ENCODE data around the gene RERGL. TPM values are rescaled to one million over a fixed set of nuclear protein-coding genes. Genes with fewer than 3 reads are reported as not detected.
"Not testable (repeated sequence)": the region's sequence is repeated elsewhere in the genome, so short reads cannot be mapped to it uniquely, and the experiment has no call there.

Gene RERGL
- total RNA-seq, 1 donor from 2014 or later: not detected

DNA sequence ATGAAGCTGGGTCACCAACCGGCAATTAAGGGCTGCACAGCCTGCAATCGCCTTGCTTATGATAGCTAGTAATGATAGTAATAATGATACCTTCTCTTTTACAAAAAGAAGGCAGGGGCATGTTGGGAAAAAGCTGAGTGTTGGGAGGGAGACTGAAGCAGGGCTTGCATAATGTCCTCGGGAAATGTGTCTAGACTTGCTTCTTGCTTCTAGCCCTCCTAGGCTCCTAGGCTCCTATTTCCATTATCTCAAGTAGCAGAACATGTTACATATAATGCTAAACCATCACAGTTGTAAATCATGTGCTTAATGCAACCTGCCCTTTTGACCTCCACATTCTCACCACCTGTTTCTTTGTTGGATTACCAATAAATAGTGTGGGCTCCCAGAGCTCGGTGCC, 18.7 kb downstream of the RERGL start:
- Histone ChIP-seq H3K79me2 (ENCODE audit: insufficient read depth, low read length) (no peaks in the 10 kb centered on the region), H3K27me3 (ENCODE audit: insufficient read depth, low read length) (no peaks in the 10 kb centered on the region), H4K20me1 (ENCODE audit: insufficient read depth, low read length) (no peaks in the 10 kb centered on the region), H2AFZ (ENCODE audit: low read depth, low read length) (no peak overlapping the region), H3K4me1 (ENCODE audit: insufficient read depth, low read length) (no peaks in the 10 kb centered on the region), H3K27ac (ENCODE audit: low read depth, low read length) (no peak overlapping the region), H3K9me3 (ENCODE audit: insufficient read depth, low read depth, low read length) (no peaks in the 10 kb centered on the region), H3K4me3 (ENCODE audit: insufficient read depth, low read depth, low read length) (no peak overlapping the region), H3K9ac (ENCODE audit: low read length) (no peak overlapping the region), H3K4me2 (ENCODE audit: low read length) (no peak overlapping the region), H3K36me3 (ENCODE audit: insufficient read depth, low read length) (no peaks in the 10 kb centered on the region)
- Mint-ChIP-seq H3K4me1 (ENCODE audit: low read depth, unreplicated experiment) (no peaks in the 10 kb centered on the region), H3K27ac (ENCODE audit: unreplicated experiment) (no peak overlapping the region), H3K36me3 (ENCODE audit: low read depth, unreplicated experiment) (no peaks in the 10 kb centered on the region), H3K9me3 (ENCODE audit: unreplicated experiment) (peaks cover 5% of the 10 kb centered on the region), H3K27me3 (ENCODE audit: low read depth, unreplicated experiment) (no peaks in the 10 kb centered on the region), H3K4me3 (ENCODE audit: unreplicated experiment) (no peak overlapping the region)
- TF ChIP-seq, protein P1, sequence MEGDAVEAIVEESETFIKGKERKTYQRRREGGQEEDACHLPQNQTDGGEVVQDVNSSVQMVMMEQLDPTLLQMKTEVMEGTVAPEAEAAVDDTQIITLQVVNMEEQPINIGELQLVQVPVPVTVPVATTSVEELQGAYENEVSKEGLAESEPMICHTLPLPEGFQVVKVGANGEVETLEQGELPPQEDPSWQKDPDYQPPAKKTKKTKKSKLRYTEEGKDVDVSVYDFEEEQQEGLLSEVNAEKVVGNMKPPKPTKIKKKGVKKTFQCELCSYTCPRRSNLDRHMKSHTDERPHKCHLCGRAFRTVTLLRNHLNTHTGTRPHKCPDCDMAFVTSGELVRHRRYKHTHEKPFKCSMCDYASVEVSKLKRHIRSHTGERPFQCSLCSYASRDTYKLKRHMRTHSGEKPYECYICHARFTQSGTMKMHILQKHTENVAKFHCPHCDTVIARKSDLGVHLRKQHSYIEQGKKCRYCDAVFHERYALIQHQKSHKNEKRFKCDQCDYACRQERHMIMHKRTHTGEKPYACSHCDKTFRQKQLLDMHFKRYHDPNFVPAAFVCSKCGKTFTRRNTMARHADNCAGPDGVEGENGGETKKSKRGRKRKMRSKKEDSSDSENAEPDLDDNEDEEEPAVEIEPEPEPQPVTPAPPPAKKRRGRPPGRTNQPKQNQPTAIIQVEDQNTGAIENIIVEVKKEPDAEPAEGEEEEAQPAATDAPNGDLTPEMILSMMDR (IDR thresholded peaks at IDR 0.05; ENCODE audit: insufficient read depth, low read depth, low read length): no peak
- no peak for TF ChIP-seq EZH2 (IDR thresholded peaks at IDR 0.05; ENCODE audit: insufficient read depth, low read length)
- FAIRE-seq: no peak
- DNase-seq (ENCODE audit: low read depth): no peak

DNA sequence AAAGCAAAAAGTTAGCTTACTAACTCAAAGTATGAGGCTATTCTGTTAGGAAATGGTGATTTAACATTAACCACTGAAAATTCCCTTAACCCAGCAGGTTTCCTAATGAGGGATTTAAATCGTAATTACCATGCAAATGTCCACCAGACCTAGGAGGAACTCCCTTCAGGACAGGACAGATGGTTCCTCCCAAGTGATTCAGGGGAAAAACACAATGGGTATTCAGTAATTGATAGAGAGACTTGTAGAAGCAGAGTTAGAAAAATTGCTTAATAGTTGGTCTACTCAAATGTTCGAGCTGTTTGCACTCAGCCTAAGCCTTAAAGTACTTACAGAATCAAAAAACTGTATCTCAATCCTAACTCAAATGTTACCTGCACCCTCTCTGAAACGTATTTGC, 21.6 kb downstream of the RERGL start:
- no peaks in the 10 kb centered on the region for H3K27me3 Mint-ChIP-seq (ENCODE audit: low read depth, unreplicated experiment)
- no peak overlapping the region for H3K27ac Mint-ChIP-seq (ENCODE audit: unreplicated experiment)
- Histone ChIP-seq H3K9ac (ENCODE audit: low read length) (no peak overlapping the region), H3K4me2 (ENCODE audit: low read length) (no peak overlapping the region), H3K36me3 (ENCODE audit: insufficient read depth, low read length) (no peaks in the 10 kb centered on the region), H3K9me3 (ENCODE audit: insufficient read depth, low read depth, low read length) (no peaks in the 10 kb centered on the region), H3K4me3 (ENCODE audit: insufficient read depth, low read depth, low read length) (no peak overlapping the region), H3K27me3 (ENCODE audit: insufficient read depth, low read length) (no peaks in the 10 kb centered on the region), H3K4me1 (ENCODE audit: insufficient read depth, low read length) (no peaks in the 10 kb centered on the region), H3K27ac (ENCODE audit: low read depth, low read length) (no peak overlapping the region), H4K20me1 (ENCODE audit: insufficient read depth, low read length) (no peaks in the 10 kb centered on the region), H2AFZ (ENCODE audit: low read depth, low read length) (no peak overlapping the region), H3K79me2 (ENCODE audit: insufficient read depth, low read length) (no peaks in the 10 kb centered on the region)
- H3K4me1 Mint-ChIP-seq (ENCODE audit: low read depth, unreplicated experiment): no peaks in the 10 kb centered on the region
- FAIRE-seq: no peak
- H3K4me3 Mint-ChIP-seq (ENCODE audit: unreplicated experiment): no peak overlapping the region
- peaks cover 5% of the 10 kb centered on the region for H3K9me3 Mint-ChIP-seq (ENCODE audit: unreplicated experiment)
- no peak for DNase-seq (ENCODE audit: low read depth)
- no peaks in the 10 kb centered on the region for H3K36me3 Mint-ChIP-seq (ENCODE audit: low read depth, unreplicated experiment)
- TF ChIP-seq, protein P1 (IDR thresholded peaks at IDR 0.05; ENCODE audit: insufficient read depth, low read depth, low read length): no peak
- no peak for TF ChIP-seq EZH2 (IDR thresholded peaks at IDR 0.05; ENCODE audit: insufficient read depth, low read length)

DNA sequence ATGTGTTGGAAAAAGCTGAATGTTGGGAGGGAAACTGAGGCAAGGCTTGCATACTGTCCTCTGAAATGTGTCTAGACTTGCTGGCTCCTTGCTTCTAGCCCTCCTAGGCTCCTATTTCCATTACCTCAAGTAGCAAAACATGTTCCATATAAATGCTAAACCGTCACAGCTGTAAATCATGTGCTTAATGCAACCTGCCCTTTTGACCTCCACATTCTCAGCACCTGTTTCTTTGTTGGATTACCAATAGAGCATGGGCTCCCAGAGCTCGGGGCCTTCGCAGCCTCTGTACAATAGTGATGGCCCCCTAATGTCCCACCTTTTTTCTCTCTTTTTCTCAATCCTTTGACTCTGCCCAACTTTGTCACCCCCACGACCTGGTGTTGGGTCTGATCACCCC, 23.3 kb downstream of the RERGL start:
- Histone ChIP-seq H4K20me1 (ENCODE audit: insufficient read depth, low read length) (no peaks in the 10 kb centered on the region), H3K27ac (ENCODE audit: low read depth, low read length) (no peak overlapping the region), H3K36me3 (ENCODE audit: insufficient read depth, low read length) (no peaks in the 10 kb centered on the region), H3K9ac (ENCODE audit: low read length) (no peak overlapping the region), H2AFZ (ENCODE audit: low read depth, low read length) (no peak overlapping the region), H3K9me3 (ENCODE audit: insufficient read depth, low read depth, low read length) (no peaks in the 10 kb centered on the region), H3K4me1 (ENCODE audit: insufficient read depth, low read length) (no peaks in the 10 kb centered on the region), H3K4me3 (ENCODE audit: insufficient read depth, low read depth, low read length) (no peak overlapping the region), H3K27me3 (ENCODE audit: insufficient read depth, low read length) (no peaks in the 10 kb centered on the region), H3K79me2 (ENCODE audit: insufficient read depth, low read length) (no peaks in the 10 kb centered on the region), H3K4me2 (ENCODE audit: low read length) (no peak overlapping the region)
- Mint-ChIP-seq H3K9me3 (ENCODE audit: unreplicated experiment) (peaks cover 5% of the 10 kb centered on the region), H3K4me3 (ENCODE audit: unreplicated experiment) (no peak overlapping the region), H3K27me3 (ENCODE audit: low read depth, unreplicated experiment) (no peaks in the 10 kb centered on the region), H3K27ac (ENCODE audit: unreplicated experiment) (no peak overlapping the region), H3K4me1 (ENCODE audit: low read depth, unreplicated experiment) (no peaks in the 10 kb centered on the region), H3K36me3 (ENCODE audit: low read depth, unreplicated experiment) (no peaks in the 10 kb centered on the region)
- DNase-seq (ENCODE audit: low read depth) (no peak), FAIRE-seq (no peak)
- TF ChIP-seq EZH2 (IDR thresholded peaks at IDR 0.05; ENCODE audit: insufficient read depth, low read length): no peak
- TF ChIP-seq, protein P1 (IDR thresholded peaks at IDR 0.05; ENCODE audit: insufficient read depth, low read depth, low read length): no peak

DNA sequence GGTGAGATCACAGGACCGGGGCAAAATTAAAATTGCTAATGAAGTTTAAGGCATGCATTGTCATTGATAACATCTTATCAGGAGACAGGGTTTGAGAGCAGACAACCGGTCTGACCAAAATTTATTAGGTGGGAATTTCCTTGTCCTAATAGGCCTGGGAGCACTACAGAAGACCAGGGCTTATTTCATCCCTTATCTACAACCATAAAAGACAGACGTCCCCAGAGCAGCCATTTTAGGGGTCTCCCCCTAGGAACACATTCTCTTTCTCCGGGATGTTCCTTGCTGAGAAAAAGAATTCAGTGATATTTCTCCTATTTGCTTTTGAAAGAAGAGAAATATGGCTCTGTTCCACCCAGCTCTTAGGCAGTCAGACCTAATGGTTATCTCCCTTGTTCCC, 27.1 kb downstream of the RERGL start:
- not testable (repeated sequence) for DNase-seq (ENCODE audit: low read depth); H3K36me3 Mint-ChIP-seq (ENCODE audit: low read depth, unreplicated experiment); H3K9ac ChIP-seq (ENCODE audit: low read length); H3K4me1 Mint-ChIP-seq (ENCODE audit: low read depth, unreplicated experiment); H3K4me3 Mint-ChIP-seq (ENCODE audit: unreplicated experiment); H3K36me3 ChIP-seq (ENCODE audit: insufficient read depth, low read length); H3K9me3 ChIP-seq (ENCODE audit: insufficient read depth, low read depth, low read length); H3K79me2 ChIP-seq (ENCODE audit: insufficient read depth, low read length); H2AFZ ChIP-seq (ENCODE audit: low read depth, low read length); H4K20me1 ChIP-seq (ENCODE audit: insufficient read depth, low read length); H3K9me3 Mint-ChIP-seq (ENCODE audit: unreplicated experiment); H3K27me3 ChIP-seq (ENCODE audit: insufficient read depth, low read length); H3K4me2 ChIP-seq (ENCODE audit: low read length); H3K27me3 Mint-ChIP-seq (ENCODE audit: low read depth, unreplicated experiment); H3K4me3 ChIP-seq (ENCODE audit: insufficient read depth, low read depth, low read length); H3K27ac Mint-ChIP-seq (ENCODE audit: unreplicated experiment); FAIRE-seq; H3K27ac ChIP-seq (ENCODE audit: low read depth, low read length); H3K4me1 ChIP-seq (ENCODE audit: insufficient read depth, low read length)
